Stimulated activated CD8-positive, alpha-beta memory T cell treated with anti-CD3 and anti-CD28 coated beads, Interleukin-7, amount 100 ng/mL, for 1 hour (primary cell): ENCODE measurements around the gene PIK3R6.

Experiments
- DNase-seq, 2 donors: peaks; one replicate each; pipeline ENCODE4 v3.0.0-alpha.2; 2020; ENCODE audit warnings: low read depth in 2 of 2

Gene PIK3R6

DNA sequence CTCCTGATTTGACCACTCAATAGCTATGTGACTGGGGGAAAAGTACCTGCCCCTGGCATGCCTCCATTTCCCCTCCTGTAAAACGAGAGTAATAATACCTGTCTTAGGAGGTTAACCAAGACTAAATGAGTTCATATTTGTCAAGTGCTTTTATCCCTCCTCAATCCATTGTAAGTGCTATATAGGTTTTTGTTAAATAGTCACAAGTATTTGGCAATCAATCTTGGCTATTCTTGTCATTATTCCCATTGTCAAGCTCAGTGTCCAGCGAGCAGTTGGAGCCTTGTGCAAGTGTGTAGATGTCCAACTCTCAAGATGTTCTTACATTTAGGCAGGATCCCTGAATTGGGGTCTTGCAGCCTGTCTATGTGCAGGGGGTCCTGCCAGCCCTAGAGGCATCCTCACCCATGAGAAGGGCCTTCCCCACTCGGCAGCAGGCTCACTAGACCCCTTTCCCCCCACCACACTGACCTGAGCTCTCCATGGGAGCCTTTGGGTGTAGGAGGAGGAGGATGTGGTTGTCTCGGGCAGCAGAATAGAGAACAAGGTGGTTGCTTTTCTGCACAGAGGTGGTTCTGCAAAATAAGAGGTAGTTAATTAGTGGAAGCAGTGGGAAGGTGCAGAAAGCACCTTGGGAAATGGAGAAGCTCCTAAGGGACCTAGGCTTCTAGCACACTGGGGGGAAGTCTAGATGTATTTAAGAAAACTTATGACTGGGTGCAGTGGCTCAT, 18.0 kb downstream of the PIK3R6 start:
- DNase-seq = no peak

DNA sequence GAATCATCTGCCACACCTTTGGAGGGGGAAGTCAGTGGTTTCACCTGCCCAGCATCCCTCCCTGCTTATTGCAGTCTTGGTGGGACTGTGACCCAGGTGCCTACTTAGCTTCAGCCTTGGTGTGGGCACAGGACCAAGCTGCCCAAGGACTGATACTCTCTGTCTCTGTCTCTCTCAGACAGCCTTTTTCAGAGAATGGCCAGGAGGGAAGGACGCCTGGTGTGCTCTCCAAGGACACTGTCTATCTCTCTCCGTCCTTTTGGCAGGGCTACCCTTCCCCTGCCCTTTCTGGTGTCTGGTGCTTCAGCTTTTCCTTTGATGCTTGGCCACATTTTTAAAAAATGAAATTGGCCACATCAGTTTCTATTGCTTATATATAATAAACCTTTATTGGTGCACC, 19.6 kb downstream of the PIK3R6 start:
- DNase-seq = no peak

DNA sequence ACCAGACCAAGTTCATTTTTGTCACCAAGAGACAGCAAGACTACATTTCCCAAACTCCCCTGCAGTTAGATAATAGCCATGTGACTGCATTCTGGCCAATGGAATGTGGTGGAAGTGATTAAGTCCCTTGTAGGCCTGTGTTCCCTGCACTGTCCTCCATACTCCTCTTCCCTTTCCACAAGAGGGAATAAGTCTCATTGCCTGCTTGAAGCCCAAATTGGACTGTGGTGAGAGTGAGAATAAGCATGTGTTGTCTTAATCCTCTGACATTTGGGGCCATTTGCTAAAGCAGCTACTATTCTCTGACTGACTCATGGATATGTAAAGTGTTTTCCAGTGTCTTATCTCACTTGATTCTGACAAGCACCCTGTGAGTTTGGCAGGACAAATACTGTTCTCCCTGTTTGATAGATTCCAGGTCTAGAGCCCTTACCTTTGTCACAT, 20.7 kb downstream of the PIK3R6 start:
- DNase-seq = no peak

DNA sequence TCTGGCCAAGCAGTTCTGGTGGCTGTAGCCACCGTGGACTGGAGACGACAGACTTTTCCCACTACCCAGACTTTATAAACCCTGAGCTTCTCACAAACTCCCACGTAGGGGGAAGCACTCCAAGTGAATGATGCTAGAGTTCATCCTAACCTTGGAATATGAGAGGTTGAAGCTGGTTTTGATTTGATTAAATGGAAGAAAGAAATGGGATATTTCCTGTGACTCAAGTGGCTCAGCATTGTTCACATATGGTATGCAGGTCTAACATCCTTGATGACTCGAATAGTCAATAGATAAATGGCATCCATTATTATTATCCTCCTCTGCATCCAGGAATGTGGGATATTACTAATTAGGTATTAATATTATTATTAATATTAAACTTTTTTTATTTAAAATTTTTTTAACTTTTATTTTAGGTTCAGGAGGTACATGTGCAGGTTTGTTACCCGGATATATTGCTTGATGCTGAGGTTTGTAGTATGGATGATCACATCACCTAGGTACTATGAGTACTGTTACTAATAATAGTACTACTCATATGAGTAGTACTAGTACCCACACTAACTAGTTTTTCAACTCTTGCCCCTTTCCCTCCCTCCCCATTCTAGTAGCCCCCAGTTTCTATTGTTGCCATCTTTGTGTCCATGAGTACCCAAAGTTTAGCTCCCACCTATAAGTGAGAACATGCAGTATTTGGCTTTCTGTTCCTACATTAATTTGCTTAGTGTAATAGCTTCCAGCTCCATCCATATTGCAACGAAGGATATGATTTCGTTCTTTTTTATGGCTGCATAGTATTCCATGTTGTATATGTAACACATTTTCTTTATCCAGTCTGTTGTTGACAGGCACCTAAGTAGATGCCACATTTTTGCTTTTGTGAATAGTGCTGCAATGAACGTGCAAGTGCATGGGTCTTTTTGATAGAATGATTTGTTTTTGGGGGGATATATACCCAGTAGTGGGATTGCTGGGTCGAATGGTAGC, 22.9 kb downstream of the PIK3R6 start:
- DNase-seq = no peak

DNA sequence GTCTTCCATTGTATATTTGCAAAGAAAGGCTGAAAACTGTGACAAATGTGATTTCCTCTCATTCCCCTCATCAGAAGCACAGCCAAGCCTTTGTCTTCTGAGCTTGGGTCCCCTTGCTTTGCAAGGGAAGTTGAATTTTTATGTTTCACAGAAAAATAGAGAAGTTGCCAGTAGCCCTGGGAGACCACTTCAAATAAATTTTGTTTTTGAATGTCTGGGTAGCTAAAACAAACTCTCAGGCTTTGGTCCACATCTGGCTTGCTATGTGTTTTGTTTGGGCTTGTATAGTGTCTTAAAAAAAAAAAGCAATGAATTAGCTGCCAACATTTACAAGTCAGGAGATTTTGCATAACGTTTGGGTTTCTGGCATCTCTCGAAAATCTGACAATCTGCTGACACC, 24.1 kb downstream of the PIK3R6 start:
- DNase-seq = no peak

DNA sequence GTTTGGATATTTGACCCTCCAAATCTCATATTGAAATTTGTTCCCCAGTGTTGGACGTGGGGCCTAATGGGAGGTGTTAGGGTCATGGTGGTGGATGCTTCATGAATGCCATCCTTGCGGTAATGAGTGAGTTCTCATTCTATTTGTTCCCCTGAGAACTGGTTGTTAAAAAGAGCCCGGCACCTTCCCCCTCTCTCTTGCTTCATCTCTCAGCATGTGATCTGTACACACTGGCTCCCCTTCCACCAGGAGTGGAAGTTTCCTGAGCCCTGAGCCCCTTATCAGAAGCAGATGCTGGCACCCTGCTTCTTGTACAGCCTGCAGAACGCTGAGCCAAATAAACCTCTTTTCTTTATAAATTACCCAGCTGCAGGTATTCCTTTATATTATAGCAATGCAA, 25.6 kb downstream of the PIK3R6 start:
- DNase-seq = no peak

DNA sequence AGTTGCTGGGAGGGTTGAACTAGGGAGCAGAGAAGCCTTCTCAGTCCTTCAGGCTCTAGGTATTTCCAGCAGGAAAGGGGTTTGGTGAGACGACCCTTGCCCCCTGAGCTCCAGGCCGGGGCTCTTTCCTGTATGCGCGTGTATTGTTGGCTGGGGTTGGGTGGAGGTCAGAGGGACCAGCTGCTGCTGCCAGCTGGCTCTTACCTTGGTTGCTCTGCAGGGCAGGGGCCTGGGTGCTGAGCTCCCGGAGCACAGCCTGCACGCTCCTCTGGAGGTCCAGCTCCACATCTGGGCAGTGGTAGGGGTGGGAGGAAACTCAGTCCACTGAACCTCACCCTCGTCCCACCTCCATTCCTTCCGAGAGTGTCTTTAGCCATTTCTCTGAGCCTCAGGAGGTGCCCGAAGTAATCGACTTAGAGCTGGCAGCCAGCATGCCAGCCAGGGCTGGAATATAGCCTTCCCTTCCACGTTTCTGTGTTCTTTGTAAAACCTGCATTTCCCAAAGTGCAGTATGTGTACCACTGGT, 28.0 kb downstream of the PIK3R6 start:
- DNase-seq = no peak

DNA sequence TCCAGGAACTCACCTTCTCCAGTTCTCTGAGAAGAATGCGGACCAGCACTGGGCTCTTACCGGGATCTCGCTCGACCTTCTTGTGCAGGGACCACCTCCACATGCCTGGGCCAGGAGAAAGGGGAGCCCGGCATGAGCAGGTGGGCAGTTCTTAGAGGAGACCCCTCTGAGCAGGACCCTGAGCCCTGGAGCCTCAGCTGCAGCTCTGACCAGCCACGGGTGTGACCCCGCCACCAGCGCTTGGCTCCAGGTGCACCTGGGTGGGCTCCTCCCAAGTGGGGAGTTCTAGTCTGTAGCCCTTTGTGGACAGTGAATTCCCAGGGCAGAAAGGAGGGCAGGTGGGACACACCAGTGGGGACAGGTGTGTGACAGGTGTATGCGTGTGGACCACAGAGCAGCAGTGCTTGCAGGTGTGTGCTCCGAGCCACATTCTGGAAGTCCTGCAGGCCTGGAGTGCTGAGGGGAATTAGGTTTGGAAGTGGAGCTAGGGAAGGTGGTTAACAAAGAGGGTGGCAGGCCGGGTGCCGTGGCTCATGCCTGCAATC, 28.9 kb downstream of the PIK3R6 start:
- DNase-seq = no peak

DNA sequence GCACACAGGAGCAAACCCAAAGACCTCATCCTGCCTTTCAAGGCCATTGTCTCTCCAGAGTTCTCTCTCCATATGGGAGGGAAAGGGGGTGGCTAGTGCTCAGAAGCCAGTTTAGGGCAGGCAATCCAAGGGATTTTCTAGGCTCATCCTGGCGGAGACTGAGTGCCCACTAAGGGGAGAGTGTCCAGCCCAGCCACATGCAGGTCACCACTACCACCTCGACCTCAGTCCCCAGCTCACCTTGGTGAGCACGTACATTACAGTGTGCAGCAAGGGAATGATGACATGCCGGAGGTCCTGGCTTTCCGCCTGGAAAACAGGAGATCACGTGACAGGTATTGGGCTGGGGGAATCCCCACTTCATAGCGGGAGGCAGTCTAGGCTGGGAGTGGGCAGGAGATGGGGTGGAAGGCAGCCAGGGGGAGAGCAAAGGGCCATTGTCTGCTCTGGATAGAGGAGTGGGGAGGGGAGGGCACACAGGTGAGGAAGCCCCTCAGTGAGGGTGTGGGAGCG, 29.9 kb downstream of the PIK3R6 start:
- no peak for DNase-seq

DNA sequence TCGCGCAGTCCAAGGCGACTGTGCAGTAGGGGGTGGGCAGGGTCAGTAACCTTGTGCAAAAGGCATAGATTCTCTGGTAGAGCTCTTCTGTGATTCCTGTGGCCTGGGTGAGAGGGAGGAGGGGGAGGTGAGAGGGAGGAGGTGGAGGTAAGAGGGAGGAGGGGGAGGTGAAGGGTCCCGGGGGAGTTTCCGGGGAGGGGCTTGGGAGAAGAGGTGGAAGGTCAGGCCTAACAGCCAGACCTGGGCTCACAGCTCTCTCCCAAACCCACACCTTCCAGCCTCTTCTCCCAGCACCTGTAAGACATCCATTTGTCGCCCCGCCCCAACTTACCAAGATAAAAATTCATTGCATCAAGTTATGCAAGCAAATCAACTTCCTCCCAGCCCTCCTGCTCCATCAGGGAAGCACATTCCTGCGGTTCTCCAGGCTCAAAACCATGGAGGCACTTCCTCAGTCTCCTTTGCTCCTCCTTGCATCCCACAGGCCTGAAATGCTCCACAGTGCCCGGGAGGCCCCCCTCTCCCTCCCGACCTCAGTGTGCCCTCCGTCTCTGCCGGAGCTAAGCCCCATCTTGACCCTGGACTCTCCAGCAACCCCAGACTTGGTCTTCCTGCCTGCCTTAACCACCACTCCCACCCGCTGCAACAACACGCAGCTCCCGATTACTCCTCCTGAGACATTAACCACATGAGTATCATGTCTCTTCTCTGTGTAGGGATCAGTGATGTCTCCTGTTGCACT, 30.5 kb downstream of the PIK3R6 start:
- no peak for DNase-seq

DNA sequence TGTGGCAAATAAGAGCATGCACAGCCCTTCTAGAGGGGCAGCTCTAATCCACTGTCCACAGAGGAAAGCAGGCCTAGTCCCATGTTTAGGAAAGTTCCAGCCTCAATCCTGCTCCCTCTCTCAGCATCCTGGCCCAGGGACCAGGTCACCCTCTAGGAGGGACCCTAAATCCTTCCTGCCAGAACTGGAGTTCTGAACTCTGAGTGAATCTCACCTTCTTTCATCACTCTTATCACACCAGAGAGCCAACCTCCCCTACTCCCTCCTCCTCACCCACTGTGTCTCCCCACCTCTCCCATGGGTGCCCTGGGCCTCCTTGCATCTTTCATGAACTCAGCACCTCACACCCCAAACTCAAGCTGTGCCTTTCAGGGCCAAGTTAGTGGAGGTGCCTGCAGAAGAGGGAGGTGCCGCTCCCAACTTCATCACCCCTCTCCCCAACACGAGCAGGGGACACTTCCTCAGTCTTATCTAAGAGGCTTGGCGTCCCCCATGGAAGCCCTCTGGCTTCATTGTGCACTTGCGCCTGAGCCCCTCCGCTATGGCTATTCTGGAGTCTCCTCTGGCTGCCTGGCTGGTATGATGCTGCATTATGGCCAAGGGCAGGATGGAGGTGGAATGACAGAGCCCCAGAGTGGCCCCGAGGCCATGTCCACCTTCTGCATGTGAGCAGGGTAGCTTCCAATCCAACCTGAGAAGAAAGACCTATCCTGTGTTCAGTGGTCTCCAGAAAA, 31.7 kb downstream of the PIK3R6 start:
- no peak for DNase-seq

DNA sequence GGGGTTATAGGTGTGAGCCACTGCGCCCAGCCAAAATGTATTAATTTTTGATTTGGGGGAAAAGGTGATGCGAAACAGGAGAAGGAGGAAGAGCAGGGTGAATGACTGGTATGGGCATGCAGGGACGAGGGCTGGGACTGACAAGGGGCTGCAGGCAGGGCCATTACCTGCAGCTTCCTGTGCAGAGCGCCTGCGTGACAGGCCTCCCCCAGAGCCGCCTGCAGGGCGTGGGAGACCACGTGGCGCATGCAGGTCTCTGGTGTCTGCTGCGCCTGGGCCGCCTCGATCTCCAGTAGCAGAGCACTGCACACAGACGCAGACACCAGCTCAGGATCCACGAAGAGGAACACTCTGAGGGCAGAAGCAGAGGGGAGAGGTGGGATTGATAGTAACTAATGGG, 32.4 kb downstream of the PIK3R6 start:
- no peak for DNase-seq

DNA sequence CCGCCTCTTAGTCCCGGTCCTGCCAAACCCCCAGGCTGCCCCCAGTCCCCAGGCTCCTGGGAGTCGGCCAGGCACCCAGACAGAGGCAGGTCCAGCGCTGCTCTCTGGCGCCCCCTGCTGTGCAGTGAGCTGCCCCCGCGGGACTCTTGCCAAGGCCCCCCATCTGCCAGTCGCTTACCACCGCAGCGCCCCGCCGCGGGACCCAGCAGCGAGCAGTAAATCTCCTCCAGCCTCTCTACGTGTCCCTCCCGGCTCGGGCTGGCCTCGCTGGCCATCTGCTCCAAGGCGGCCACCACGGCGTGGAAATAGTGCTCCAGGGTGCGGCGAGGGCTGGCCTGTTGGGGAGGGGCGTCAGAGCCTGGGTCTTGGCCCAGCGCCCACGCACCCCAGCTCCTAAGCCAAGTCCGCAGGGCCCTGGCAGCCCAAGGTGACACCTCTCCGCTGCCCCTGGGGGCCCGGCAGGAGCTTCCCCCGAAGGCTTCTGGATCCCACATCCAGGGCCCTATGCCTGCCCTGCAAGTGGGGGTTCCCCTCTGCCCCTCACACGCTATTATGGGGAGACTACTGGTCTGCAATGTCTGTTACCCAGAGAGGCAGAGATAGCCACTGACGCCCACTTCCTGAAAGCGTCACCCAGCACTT, 34.6 kb downstream of the PIK3R6 start:
- DNase-seq = peak in 1 of 2 donors; percentile 2

DNA sequence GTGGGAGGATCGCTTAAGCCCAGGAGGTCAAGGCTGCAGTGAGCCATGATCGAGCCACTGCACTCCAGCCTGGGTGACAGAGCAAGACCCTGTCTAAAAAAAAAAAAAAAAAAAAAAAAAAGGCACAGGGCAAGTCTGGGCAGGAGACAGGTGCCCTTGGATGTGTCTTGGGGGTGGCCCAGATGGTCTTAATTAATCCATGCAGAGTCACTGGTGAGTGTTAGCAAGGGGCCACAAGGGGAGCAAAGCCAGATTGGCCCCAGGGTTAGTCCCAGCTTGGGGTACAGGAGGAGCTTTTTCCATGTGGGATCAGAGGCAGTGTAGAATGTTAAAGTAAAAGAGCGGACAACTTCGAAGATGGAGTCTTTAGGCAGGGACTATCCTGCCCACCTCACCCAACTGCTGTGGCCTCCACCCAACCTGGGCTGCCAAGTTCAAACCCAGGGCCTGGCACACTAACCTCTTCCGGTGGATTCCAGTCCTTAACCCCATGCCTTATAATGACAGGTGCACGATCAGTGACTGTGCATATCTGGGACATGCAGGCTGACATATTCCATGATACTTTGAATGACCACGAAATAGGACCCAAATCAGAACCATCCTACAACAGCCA, 36.1 kb downstream of the PIK3R6 start:
- DNase-seq = no peak

DNA sequence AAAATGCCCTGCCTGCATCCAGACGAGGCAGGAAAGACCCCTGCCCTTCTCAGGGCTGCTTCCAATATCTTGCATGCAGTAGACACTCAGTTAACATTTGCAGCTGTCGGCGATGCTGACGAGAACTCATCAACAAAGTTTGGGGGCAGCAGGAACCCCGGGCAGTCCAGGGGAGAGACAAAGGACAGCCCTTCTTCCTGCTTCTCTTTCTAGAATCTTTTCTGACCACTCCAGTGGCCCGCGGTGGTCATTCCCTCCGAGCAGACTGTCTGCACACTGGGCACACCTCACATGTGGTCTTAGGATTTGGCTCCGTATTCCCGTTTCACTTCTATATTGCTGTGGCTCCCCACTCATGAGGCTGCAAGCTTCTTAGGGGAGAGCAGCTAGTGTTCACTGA, 37.3 kb downstream of the PIK3R6 start:
- no peak for DNase-seq

DNA sequence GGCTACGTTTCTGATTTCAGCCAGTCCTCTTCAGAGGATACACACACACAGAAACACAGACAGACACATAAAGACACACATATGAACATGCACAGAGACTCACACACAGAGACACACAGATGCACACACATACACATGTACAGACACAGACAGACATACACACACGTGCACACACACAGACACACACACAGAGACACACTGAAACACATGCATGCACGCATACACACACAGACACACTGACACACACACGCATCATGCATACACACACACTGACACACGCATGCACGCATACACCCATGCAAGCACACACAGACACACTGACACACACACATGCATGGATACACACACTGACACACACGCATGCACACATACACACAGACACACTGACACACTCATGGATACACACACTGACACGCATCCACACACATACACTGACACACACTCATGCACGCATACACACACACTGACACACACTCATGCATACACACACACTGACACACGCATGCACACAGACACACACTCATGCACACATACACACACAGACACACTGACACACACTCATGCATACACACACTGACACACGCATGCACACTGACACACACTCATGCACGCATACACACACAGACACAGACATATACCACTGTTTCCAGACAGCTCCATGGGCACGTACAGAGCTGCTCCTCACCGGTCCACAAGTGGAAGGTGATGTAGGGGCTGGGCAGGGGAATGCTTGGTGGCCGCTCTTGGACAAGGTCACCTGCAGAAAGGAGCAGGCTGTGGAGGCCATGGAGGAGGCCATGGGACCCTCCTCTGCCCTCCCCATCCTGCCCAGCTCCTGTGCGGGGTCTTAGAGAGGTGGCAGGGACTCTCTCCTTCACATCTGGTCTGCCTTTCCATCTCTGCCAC, 38.2 kb downstream of the PIK3R6 start:
- DNase-seq = no peak

DNA sequence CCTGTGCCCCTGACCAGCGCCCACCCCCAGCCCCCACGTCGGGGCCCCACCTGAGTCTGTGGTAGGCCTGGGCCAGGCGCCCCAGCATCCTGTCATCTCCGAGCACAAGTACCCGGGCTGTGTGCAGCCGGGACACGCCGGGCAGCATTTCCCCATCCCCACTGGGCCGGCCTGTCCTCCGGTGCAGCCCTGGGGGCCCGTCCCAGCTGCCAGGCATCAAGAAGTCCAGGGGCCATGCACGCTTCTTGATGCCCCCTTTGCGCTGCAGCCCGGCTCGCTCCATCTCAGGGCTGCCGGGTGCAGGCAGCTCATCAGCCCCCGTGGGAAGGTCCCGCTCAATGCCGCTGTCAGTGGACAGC, 39.0 kb downstream of the PIK3R6 start:
- no peak for DNase-seq

DNA sequence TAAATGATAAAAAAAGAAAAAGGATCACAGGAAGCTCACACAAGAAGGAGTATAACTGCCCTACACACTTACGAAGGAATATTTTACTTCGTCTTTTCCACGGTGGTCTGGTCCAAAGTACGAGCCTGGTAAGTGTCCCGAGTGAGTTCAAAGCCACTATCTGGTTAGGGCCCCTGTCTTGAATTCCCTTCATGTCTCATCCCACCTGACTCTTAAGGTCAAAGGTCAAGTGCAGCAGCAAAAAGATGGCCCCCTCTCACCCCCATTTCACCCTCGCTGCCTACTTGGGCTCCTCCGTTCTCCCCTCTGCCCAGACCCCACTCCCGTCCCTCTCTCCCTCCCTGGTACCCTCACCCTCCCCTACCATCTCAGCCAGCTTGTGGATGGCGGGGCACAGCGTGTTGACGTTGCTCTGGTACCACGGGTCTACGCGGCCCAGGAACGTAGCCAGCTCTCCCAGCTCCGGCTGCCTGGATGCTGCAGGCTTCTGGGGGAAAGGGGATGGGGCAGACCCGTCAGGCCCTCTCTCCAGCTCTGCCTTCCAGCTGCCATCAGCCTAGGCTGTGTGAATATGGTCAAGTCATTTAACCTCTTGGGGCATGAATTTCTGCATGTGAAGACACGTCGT, 40.6 kb downstream of the PIK3R6 start:
- DNase-seq = no peak
